Astrocyte (in vitro differentiated cells and primary cell): Measurements from ENCODE around the gene JPT2. TPM values are rescaled to one million over a fixed set of nuclear protein-coding genes. Genes with fewer than 3 reads are reported as not detected.

ENCODE experiments used
- DNase-seq: peaks from one replicate; pipeline ENCODE4 v3.0.0-alpha.2; 2010; ENCODE audit warnings: low read depth
- FAIRE-seq: peaks from 2 replicates; lab custom pipeline; 2011; peaks lifted over from hg19 to GRCh38; lab: Jason Lieb, UNC
- H2AFZ ChIP-seq: 2 replicates; pipeline ENCODE4 v1.6.0; 2012; ENCODE audit warnings: low read depth, low read length, inconsistent platforms
- H3K27ac ChIP-seq: 2 replicates; pipeline ENCODE4 v1.5.1; 2011; ENCODE audit warnings: low read depth, low read length, inconsistent platforms
- H3K27me3 ChIP-seq: 2 replicates; pipeline ENCODE4 v1.6.0; 2011; ENCODE audit warnings: low read length, inconsistent platforms; ENCODE audit not compliant: insufficient read depth
- H3K36me3 ChIP-seq: 2 replicates; pipeline ENCODE4 v1.5.1; 2011; ENCODE audit warnings: low read length, inconsistent platforms; ENCODE audit not compliant: insufficient read depth
- H3K4me1 ChIP-seq: 2 replicates; pipeline ENCODE4 v1.5.1; 2011; ENCODE audit warnings: low read length, inconsistent platforms; ENCODE audit not compliant: insufficient read depth
- H3K4me2 ChIP-seq: 2 replicates; pipeline ENCODE4 v1.6.0; 2012; ENCODE audit warnings: low read length, inconsistent platforms
- H3K4me3 ChIP-seq: 2 replicates; pipeline ENCODE4 v1.5.1; 2011; ENCODE audit warnings: low read depth, mild to moderate bottlenecking, low read length, inconsistent platforms; ENCODE audit not compliant: insufficient read depth
- H3K79me2 ChIP-seq: 2 replicates; pipeline ENCODE4 v1.6.0; 2012; ENCODE audit warnings: mild to moderate bottlenecking, low read length, inconsistent platforms; ENCODE audit not compliant: insufficient read depth
- H3K9ac ChIP-seq: 2 replicates; pipeline ENCODE4 v1.6.0; 2012; ENCODE audit warnings: mild to moderate bottlenecking, low read length, inconsistent platforms
- H3K9me3 ChIP-seq: 2 replicates; pipeline ENCODE4 v1.5.1; 2012; ENCODE audit warnings: low read depth, mild to moderate bottlenecking, low read length, inconsistent platforms; ENCODE audit not compliant: insufficient read depth
- H4K20me1 ChIP-seq: 2 replicates; pipeline ENCODE4 v1.6.0; 2012; ENCODE audit warnings: low read length, inconsistent platforms; ENCODE audit not compliant: insufficient read depth
- H3K27ac Mint-ChIP-seq: one replicate; pipeline ENCODE4 v1.8.0; 2021; ENCODE audit warnings: mild to moderate bottlenecking, mixed read lengths; ENCODE audit not compliant: unreplicated experiment
- H3K27me3 Mint-ChIP-seq: one replicate; pipeline ENCODE4 v1.8.0; 2021; ENCODE audit warnings: low read depth, mixed read lengths; ENCODE audit not compliant: unreplicated experiment
- H3K36me3 Mint-ChIP-seq: one replicate; pipeline ENCODE4 v1.8.0; 2021; ENCODE audit warnings: low read depth, mixed read lengths; ENCODE audit not compliant: unreplicated experiment
- H3K4me1 Mint-ChIP-seq: one replicate; pipeline ENCODE4 v1.8.0; 2021; ENCODE audit warnings: low read depth, mixed read lengths; ENCODE audit not compliant: unreplicated experiment
- H3K4me3 Mint-ChIP-seq: one replicate; pipeline ENCODE4 v1.8.0; 2021; ENCODE audit warnings: mild to moderate bottlenecking, moderate library complexity, mixed read lengths; ENCODE audit not compliant: unreplicated experiment
- H3K9me3 Mint-ChIP-seq: one replicate; pipeline ENCODE4 v1.8.0; 2021; ENCODE audit warnings: mild to moderate bottlenecking, mixed read lengths; ENCODE audit not compliant: unreplicated experiment
- CTCF ChIP-seq: IDR thresholded peaks from 2 replicates; pipeline ENCODE4 v1.5.1; 2011; ENCODE audit warnings: low read depth, mild to moderate bottlenecking, inconsistent platforms, low read length, moderate library complexity; ENCODE audit not compliant: insufficient read depth
- EZH2 ChIP-seq: IDR thresholded peaks from 2 replicates; pipeline ENCODE4 v1.6.1; 2012; ENCODE audit warnings: mild to moderate bottlenecking, low read length, inconsistent platforms; ENCODE audit not compliant: insufficient read depth
- total RNA-seq: library from RNA; stranded (reverse); gene quantifications from 2 replicates; pipeline ENCODE4 v1.2.1, GENCODE V29; 2021

Gene JPT2
- total RNA-seq, 1 donor from 2014 or later = 143 TPM

- Mint-ChIP-seq H3K36me3 (peaks cover 41% of the 10 kb centered on the region), H3K27ac (peak overlapping the region; percentile 83), H3K9me3 (no peaks in the 10 kb centered on the region), H3K27me3 (no peaks in the 10 kb centered on the region), H3K4me1 (peaks cover 53% of the 10 kb centered on the region), H3K4me3 (no peak overlapping the region)
- peaks cover 49% of the 10 kb centered on the region for H3K4me1 ChIP-seq
- H3K27me3 ChIP-seq = no peaks in the 10 kb centered on the region
- H3K4me3 ChIP-seq = peak overlapping the region; percentile 37
- H3K4me2 ChIP-seq = peak overlapping the region; percentile 82
- TF ChIP-seq CTCF (no peak), EZH2 (no peak)
- peaks cover 45% of the 10 kb centered on the region for H3K36me3 ChIP-seq
- peak overlapping the region; percentile 69 for H3K9ac ChIP-seq
- H3K79me2 ChIP-seq = peaks cover 88% of the 10 kb centered on the region
- H4K20me1 ChIP-seq = peaks cover 20% of the 10 kb centered on the region
- DNase-seq (peak; percentile 92), FAIRE-seq (peak; percentile 94)
- H3K27ac ChIP-seq = peak overlapping the region; percentile 97
- H3K9me3 ChIP-seq = peaks cover 3% of the 10 kb centered on the region
- H2AFZ ChIP-seq = no peak overlapping the region
Observed at GRCh38 chr16:1691956-1692355, 13.9 kb downstream of the JPT2 start.

GRCh38 chr16:1696863-1697262 is 18.8 kb downstream of the JPT2 start:
- Mint-ChIP-seq H3K4me3 (no peak overlapping the region), H3K27ac (no peak overlapping the region), H3K27me3 (no peaks in the 10 kb centered on the region), H3K9me3 (peaks cover 1% of the 10 kb centered on the region), H3K4me1 (peaks cover 20% of the 10 kb centered on the region), H3K36me3 (peaks cover 55% of the 10 kb centered on the region)
- H3K4me2 ChIP-seq = no peak overlapping the region
- peaks cover 7% of the 10 kb centered on the region for H3K4me1 ChIP-seq
- no peak for TF ChIP-seq EZH2
- no peak for TF ChIP-seq CTCF
- no peaks in the 10 kb centered on the region for H3K27me3 ChIP-seq
- H3K36me3 ChIP-seq = peaks cover 57% of the 10 kb centered on the region
- H3K79me2 ChIP-seq = peaks cover 51% of the 10 kb centered on the region
- no peak overlapping the region for H3K9ac ChIP-seq
- DNase-seq (no peak), FAIRE-seq (no peak)
- no peak overlapping the region for H2AFZ ChIP-seq
- H3K4me3 ChIP-seq = no peak overlapping the region
- peaks cover 13% of the 10 kb centered on the region for H4K20me1 ChIP-seq
- no peak overlapping the region for H3K27ac ChIP-seq
- peaks cover 3% of the 10 kb centered on the region for H3K9me3 ChIP-seq

- Histone ChIP-seq H3K27ac (no peak overlapping the region), H3K79me2 (peaks cover 36% of the 10 kb centered on the region), H3K9me3 (peaks cover 3% of the 10 kb centered on the region), H3K27me3 (no peaks in the 10 kb centered on the region), H3K36me3 (peaks cover 51% of the 10 kb centered on the region), H3K4me2 (no peak overlapping the region), H3K4me3 (no peak overlapping the region), H2AFZ (no peak overlapping the region), H3K4me1 (no peaks in the 10 kb centered on the region), H3K9ac (no peak overlapping the region), H4K20me1 (peaks cover 13% of the 10 kb centered on the region)
- H3K27ac Mint-ChIP-seq = peak overlapping the region; percentile 41
- H3K9me3 Mint-ChIP-seq = peaks cover 1% of the 10 kb centered on the region
- H3K4me3 Mint-ChIP-seq = peak overlapping the region; percentile 45
- no peak for FAIRE-seq
- TF ChIP-seq CTCF (no peak), EZH2 (no peak)
- H3K36me3 Mint-ChIP-seq = peaks cover 50% of the 10 kb centered on the region
- H3K4me1 Mint-ChIP-seq = peaks cover 10% of the 10 kb centered on the region
- no peaks in the 10 kb centered on the region for H3K27me3 Mint-ChIP-seq
- DNase-seq = no peak
Observed at GRCh38 chr16:1698680-1699079, 20.6 kb downstream of the JPT2 start.
